GM19351 (cell line): Measurements from ENCODE around the gene TMEM35A.
"Not testable (repeated sequence)": the region's sequence is repeated elsewhere in the genome, so short reads cannot be mapped to it uniquely, and the experiment has no call there.

ENCODE experiments used
- ATAC-seq: cut with Tn5 transposase; IDR thresholded peaks from one replicate; pipeline ENCODE4 v1.9.1; 2021; ENCODE audit warnings: mild to moderate bottlenecking, moderate library complexity; ENCODE audit not compliant: unreplicated experiment

TMEM35A gene, protein sequence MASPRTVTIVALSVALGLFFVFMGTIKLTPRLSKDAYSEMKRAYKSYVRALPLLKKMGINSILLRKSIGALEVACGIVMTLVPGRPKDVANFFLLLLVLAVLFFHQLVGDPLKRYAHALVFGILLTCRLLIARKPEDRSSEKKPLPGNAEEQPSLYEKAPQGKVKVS

DNA sequence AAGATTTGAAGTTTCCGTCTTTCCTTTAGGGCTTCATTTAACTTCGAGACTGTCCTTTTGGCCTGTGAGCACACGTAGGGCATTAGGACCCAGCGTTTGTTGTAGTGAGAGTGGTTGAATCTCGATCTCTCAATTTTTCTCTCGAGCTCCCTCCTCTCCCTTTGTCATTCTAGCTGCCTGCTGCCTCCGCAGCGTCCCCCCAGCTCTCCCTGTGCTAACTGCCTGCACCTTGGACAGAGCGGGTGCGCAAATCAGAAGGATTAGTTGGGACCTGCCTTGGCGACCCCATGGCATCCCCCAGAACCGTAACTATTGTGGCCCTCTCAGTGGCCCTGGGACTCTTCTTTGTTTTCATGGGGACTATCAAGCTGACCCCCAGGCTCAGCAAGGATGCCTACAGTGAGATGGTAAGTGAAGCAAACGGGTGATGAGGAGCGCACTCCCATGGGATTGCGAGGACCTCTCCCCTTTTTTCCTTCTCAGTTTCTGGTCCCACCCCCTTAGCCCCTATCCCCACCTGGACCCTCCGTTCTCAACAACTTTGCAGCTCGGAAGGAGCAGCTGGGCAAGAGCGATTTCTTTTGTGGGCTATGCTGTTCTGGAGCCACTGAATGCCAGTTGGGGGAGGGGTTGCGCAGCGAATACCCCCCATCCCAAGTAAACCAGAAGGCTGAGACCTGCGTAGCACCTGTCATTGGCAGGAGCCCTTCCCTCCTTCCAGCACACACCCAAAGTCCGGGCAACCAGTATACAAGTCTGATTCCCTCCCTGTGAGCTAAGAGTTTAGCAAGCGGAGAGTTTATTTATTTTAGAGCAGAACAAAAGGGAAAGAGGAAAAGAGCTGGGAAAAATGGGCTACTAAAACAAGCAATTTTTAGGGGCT, at the start of gene TMEM35A:
Gene TMEM35A, plus strand, starts transcription at position 164 of the 883 bp plus-strand sequence. Its CDS starts 124 bp downstream, at position 288.
- ATAC-seq = no peak

GRCh38 chrX:101029665-101030064, 49.0 kb upstream of the TMEM35A start:
- no peak for ATAC-seq

DNA sequence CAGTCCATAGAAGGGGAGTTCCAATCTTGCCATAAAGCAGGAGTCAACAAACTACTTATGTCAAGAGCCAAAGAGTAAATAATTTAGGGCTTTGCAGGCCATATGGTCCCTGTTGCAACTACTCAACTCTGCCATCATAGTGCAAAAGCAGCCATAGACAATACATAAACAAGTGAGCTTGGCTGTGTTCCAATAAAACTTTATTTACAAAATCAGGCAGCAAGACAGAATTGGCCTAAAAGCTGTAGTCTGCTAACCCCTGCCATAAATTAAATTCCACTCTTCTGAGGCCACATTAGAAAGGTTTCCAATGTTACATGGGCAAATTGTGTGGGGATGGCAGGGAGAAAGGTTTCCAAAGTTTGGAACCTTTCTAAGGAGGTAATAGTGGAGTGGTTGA, 41.4 kb upstream of the TMEM35A start:
- no peak for ATAC-seq

DNA sequence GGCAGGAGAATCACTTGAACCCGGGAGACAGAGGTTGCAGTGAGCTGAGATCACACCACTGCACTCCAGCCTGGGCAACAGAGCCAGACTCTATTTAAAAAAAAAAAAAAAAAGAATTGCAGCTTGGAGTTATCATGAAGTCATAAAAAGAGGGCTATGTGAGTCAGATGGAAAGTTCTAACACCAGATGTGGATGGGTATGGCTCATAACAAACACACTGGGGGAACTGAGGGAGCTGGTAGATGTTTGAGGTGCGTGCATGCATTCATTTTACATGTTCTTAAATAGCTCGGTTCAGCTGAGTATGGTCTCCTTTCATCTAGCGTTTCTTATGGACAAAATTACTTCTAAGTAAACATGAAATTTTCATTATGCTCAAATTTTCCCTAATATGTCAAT, 38.5 kb upstream of the TMEM35A start:
- no peak for ATAC-seq

GRCh38 chrX:101051153-101051548, 27.5 kb upstream of the TMEM35A start:
- peak; percentile 1 for ATAC-seq

GRCh38 chrX:101051549-101052302, 27.0 kb upstream of the TMEM35A start, which contains the start of gene TRMT2B:
TRMT2B (minus strand) TSS chrX:101052111; CDS start chrX:101042289, 9,822 bp downstream.
- peak; percentile 94 for ATAC-seq

GRCh38 chrX:101056551-101056950, 22.1 kb upstream of the TMEM35A start:
- not testable (repeated sequence) for ATAC-seq

GRCh38 chrX:101057093-101057714, 21.5 kb upstream of the TMEM35A start:
- ATAC-seq = peak; percentile 93

DNA sequence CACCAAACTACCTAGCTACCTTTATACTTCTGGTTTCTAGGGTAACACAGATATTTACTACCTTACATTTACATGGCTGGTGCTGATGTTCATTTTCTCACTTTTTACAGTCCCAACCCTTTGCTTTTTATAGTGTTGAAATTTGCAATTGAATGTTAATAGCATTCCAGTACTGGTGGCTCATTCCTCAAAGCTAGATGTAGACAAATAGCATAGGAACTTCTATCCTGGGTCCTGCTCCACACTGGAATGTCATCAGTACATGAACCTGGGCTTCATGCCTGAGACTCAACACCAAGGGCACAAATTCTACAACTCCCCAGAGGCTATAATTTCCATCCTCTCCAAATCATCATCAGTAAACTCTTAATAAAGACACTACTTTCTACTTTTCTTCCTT, 16.5 kb upstream of the TMEM35A start:
- ATAC-seq = no peak

GRCh38 chrX:101071582-101071981, 7.1 kb upstream of the TMEM35A start:
- ATAC-seq = no peak

DNA sequence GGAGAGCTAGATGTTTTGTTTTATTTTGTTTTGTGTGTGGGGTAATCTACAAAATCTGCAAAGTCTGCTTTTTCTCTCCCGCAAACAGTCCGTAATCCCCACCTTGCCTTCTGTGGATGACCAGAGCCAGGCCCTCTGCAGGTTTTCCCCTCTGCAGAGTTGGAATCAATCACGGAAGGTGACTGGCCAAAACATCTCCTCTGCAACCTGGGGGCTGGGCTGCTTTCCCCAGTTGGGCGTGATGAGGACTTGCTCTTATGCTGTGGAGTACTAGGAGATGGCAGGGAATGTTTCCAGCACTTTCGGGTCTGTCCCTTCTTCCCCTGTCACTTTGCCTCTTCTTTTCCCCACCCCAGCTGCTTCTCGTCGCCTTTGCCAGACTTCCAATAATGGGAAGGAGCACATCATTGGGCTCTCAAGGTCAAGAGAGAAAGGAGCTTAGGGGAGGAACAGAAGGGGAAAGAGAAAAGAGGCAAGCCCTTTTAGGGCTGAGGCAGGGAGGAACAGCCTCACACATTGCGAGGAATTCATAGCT, 1.1 kb downstream of the TMEM35A start:
- no peak for ATAC-seq

GRCh38 chrX:101080326-101081124, 1.8 kb downstream of the TMEM35A start:
- no peak for ATAC-seq

DNA sequence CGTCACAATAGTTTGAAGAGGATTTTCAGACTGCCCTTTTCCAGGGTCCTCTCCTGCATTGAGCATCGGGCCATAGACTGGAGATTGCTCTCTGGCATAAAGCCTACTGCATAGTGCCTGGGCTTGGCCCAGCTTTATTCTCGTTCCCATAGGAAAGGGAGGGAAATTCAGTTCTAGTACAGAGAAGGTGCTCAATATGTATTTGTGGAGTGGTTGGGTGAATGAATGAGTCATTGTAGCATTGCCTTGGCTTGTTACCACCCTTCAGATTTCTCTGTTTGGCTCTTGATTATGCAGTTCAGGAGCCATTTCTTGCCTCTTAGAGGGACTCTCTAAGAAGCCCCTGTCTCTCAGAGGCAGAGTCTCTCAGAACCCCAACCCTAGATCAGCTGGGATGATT, 2.6 kb downstream of the TMEM35A start:
- ATAC-seq = no peak

GRCh38 chrX:101091817-101092216, 13.1 kb downstream of the TMEM35A start:
- no peak for ATAC-seq

DNA sequence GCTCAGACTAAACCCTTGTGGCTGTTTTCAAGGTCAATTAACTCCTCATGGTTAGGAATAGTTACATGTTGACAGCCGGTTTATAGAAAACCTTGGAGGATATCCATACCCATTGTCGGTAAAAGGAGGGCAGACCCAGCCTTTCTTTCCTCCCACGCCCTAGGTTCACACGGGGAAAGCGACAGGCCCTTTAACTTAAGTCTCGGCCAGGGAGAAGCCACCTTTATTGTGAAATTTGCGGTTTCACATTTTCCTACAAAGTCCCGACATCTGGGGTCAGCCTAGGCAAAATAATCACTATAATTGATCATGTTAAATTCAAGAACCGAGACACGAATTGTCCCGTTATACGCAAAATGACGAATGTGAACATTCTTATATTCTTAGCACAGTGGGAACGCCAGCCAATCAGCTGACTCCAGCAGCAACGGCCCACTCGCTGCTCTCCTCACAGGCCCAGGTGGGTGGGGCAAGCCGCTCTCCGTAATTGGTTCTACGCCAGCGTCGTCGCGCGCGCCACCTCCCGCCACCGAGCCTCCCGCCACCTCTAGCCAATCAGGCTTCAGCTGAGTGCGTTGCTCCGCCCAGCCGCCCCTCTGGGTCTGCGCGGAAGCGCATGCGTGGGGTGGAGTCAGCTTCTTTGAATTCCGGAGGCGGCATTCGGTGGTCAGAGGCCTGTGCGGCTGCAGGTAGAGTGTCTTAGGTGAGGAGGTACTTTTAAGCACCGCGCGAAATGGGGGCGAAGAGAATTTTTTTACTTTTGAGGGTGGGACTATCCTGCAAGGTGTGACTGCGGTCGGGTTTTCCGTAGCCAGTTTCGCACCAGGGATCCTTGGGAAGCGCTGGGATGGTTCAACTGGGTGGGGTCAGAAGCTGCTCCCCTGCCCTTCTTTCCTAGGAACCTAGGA, 19.1 kb downstream of the TMEM35A start, which contains the start of gene CENPI:
Gene CENPI, plus strand, starts transcription at position 659 of the 908 bp plus-strand sequence. CDS start 2,867 bp downstream, outside the sequence.
- peak; percentile 98 for ATAC-seq

- no peak for ATAC-seq
These were observed 29.6 kb downstream of the TMEM35A start for GRCh38 chrX:101108284-101108683.

GRCh38 chrX:101117701-101118100, 39.0 kb downstream of the TMEM35A start:
- ATAC-seq = no peak

- no peak for ATAC-seq
These were observed 57.6 kb downstream of the TMEM35A start for GRCh38 chrX:101136235-101136634.
